Mesodermal cell (in vitro differentiated cells): ENCODE measurements around the gene RPS29.
A peak's percentile ranks its signal among the peaks of the same experiment; 100 is the strongest.
"Not testable (repeated sequence)": the region's sequence is repeated elsewhere in the genome, so short reads cannot be mapped to it uniquely, and the experiment has no call there.

ENCODE experiments used
- H3K27ac ChIP-seq: 2 replicates; pipeline ENCODE4 v1.7.0; 2013; ENCODE audit warnings: mild to moderate bottlenecking, low read depth, low read length, moderate library complexity; ENCODE audit not compliant: severe bottlenecking
- H3K36me3 ChIP-seq: 2 replicates; pipeline ENCODE4 v1.7.1; 2013; ENCODE audit warnings: mild to moderate bottlenecking, low read length, moderate library complexity; ENCODE audit not compliant: control insufficient read depth, insufficient read depth
- H3K4me1 ChIP-seq: one replicate; pipeline ENCODE4 v1.7.1; 2013; ENCODE audit warnings: mild to moderate bottlenecking, low read length; ENCODE audit not compliant: insufficient read depth, control insufficient read depth, poor library complexity, severe bottlenecking
- H3K4me3 ChIP-seq: 2 replicates; pipeline ENCODE4 v1.7.0; 2013; ENCODE audit warnings: low read length, control low read depth, mild to moderate bottlenecking; ENCODE audit not compliant: insufficient read depth, poor library complexity, severe bottlenecking; ENCODE audit errors: extremely low read depth
- H3K9me3 ChIP-seq: 2 replicates; pipeline ENCODE4 v1.7.1; 2013; ENCODE audit warnings: mild to moderate bottlenecking, low read length, moderate library complexity; ENCODE audit not compliant: control insufficient read depth
- WGBS, 2 experiments: methylation state at CpG; one replicate each; pipeline ENCODE4 v1.1.5; 2013; ENCODE audit warnings: missing lambda C conversion rate in 2 of 2; ENCODE audit not compliant: insufficient coverage in 2 of 2; 5-methylcytosine and 5-hydroxymethylcytosine counted together

RPS29 gene

DNA sequence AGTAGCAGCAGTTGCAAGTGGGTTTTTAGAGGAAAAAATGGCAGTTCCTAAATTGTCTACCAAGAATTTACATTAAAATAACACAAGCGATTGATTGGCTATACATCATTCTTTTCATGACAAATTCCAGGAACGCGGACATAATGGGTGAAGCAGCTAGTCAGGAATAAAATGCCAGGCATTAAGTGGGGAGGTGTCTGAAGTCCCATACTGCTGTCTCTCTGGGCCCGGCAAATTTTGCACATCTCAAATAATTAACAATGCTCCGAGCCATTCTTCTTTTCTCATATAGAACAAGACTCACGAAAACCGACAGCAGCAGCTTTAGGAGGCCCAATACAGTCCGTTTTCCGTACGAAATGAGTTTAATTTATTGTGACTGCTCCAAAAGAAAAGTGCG, 33.5 kb upstream of the RPS29 start:
- no peaks in the 10 kb centered on the region for H3K9me3 ChIP-seq
- WGBS, 2 experiments, result 0% methylated on average over 1 to 6 of the region's 11 CpGs
- peaks cover 45% of the 10 kb centered on the region for H3K36me3 ChIP-seq
- peak overlapping the region; percentile 91 for H3K4me3 ChIP-seq
- peak overlapping the region; percentile 97 for H3K27ac ChIP-seq
- H3K4me1 ChIP-seq, result peaks cover 6% of the 10 kb centered on the region

DNA sequence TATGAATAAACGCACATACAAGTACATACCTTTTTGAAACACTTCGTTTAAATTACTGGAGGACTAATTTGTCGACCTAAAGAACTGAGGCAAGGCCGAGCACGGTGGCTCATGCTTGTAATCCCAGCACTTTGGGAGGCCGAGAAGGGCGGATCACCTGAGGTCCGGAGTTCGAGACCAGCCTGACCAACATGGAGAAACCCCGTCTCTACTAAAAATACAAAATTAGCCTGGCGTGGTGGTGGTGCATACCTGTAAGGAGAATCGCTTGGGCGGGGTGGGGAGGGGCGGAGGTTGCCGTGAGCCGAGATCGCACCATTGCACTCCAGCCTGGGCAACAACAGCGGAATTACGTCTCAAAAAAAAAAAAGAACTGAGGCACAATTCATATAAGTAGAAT, 33.1 kb upstream of the RPS29 start:
- not testable (repeated sequence) for H3K4me1 ChIP-seq, H3K9me3 ChIP-seq
- Histone ChIP-seq H3K27ac (peak overlapping the region; percentile 97), H3K4me3 (peak overlapping the region; percentile 91), H3K36me3 (peaks cover 46% of the 10 kb centered on the region)
- WGBS, 2 experiments, result 70 to 74% methylated on average over 11 to 12 of the region's 19 CpGs

DNA sequence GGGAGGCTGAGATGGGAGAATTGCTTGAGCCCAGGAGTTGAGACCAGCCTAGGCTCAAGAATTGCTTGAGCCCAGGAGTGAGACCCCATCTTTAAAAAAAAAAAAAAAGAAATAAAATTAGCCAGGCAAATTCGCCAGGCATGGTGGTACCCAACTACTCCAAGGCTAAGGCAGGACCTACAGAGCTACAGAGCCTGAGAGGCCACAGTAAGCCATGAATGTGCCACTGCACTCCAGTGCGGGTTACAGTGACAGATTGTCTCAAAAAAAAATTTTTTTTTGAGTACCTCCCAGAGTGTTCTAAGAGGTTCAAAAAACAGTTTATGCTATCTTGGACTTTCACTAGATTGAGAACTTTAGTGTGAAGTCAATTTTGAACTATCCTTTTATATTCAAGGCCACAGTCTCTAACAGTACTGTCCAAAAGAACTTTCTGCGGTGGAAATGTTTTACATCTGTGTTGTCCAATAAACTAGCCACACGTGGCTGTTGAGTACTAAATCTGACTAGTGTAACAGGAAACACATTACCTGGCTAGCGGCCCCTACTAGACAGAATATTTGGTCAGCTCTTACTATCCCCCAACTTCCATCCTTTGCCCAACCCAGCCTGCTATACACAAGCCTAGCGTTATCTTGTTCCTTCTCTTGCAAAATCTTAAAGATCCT, 31.8 kb upstream of the RPS29 start:
- H3K36me3 ChIP-seq, result peaks cover 44% of the 10 kb centered on the region
- H3K4me3 ChIP-seq, result no peak overlapping the region
- 94 to 96% methylated on average over 2 to 6 of the region's 6 CpGs for WGBS, 2 experiments
- no peaks in the 10 kb centered on the region for H3K9me3 ChIP-seq
- peaks cover 6% of the 10 kb centered on the region for H3K4me1 ChIP-seq
- H3K27ac ChIP-seq, result no peak overlapping the region

DNA sequence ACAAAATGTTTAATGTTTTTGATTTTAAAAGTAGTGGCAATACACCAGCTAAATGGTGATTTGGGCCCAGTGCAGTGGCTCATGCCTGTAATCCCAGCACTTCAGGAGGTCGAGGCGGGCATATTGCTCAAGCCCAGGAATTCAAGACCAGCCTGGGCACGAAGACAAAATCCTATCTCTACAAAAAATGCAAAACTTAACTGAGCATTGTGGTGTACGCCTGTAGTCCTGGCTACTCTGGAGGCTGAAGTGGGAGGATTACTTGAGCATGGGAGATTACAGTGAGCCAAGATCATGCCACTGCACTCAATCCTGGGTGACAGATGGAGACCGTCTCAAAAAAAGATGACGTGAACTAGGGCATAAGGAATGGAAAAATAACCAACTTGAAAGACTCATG, 29.6 kb upstream of the RPS29 start:
- no peak overlapping the region for H3K27ac ChIP-seq
- H3K9me3 ChIP-seq, result no peaks in the 10 kb centered on the region
- no peak overlapping the region for H3K4me3 ChIP-seq
- 94 to 100% methylated on average over 3 to 4 of the region's 6 CpGs for WGBS, 2 experiments
- no peaks in the 10 kb centered on the region for H3K4me1 ChIP-seq
- H3K36me3 ChIP-seq, result peaks cover 43% of the 10 kb centered on the region

DNA sequence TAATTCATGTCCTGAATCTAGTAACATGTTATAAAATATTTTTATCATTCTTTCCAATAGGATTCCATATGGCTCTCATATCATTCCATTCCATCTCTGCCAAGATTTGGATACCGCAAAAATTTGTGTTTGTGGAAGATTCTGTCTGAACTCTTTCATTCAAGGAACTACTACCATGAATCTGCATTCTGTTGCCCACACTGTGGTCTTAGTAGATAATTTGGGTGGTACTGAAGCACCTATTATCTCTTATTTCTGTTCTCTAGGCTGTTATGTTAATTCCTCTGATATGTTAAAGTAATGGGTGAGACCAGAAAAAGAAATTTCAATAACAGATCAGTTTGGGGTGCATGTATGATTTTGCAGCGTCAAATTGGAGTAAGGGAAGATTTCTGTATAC, 28.0 kb upstream of the RPS29 start:
- Histone ChIP-seq H3K4me1 (no peaks in the 10 kb centered on the region), H3K27ac (no peak overlapping the region), H3K36me3 (peaks cover 49% of the 10 kb centered on the region), H3K9me3 (no peaks in the 10 kb centered on the region), H3K4me3 (no peak overlapping the region)
- no CpG with 5 or more reads among the region's 2 CpGs for WGBS, 2 experiments

DNA sequence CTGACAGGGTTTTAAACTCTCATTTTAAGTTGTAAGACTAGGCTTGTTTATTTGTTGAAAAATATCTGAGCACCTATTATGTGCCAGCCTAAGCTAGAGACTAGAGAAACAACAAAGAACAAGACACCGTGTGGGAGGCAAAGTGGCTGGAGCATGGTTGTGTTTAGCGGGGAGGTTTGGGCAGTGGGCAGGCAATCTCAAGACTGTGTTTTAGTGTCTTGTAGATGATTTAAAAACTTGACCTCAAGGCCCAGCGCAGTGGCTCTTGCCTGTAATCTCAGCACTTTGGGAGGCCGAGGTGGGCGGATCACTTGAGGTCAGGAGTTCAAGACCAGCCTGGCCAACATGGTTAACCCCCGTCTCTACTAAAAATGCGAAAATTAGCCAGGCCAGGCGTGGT, 26.5 kb upstream of the RPS29 start:
- no peak overlapping the region for H3K27ac ChIP-seq
- H3K9me3 ChIP-seq, result no peaks in the 10 kb centered on the region

DNA sequence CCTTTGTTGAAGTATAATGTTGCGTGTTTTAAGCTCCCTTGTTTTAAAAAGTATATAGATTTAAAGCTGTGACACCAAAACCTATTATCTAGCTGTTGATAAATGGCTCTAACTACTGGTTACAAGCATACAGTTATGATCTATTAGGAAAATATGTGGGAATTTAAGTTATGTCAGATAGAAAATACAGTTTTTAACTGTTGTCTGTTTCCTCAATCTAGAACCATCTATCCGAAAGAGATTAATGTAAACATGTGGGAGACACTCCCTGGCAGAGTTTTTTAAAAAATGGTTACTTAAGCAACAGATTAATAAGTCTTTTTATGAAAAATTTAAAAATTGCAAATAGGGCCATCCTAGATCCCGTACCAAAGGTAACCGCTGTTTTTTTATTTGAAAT, 26.1 kb upstream of the RPS29 start:
- Histone ChIP-seq H3K4me3 (no peak overlapping the region), H3K27ac (no peak overlapping the region), H3K9me3 (no peaks in the 10 kb centered on the region), H3K36me3 (peaks cover 47% of the 10 kb centered on the region), H3K4me1 (peaks cover 5% of the 10 kb centered on the region)
- WGBS, 2 experiments, result 100% methylated on average over 1 to 2 of the region's 4 CpGs

More for the DNA sequence above, 26.5 kb upstream of the RPS29 start:
- Histone ChIP-seq H3K36me3 (peaks cover 47% of the 10 kb centered on the region), H3K4me3 (no peak overlapping the region), H3K4me1 (peaks cover 5% of the 10 kb centered on the region)
- 93% methylated on average over 7 to 8 of the region's 8 CpGs for WGBS, 2 experiments

DNA sequence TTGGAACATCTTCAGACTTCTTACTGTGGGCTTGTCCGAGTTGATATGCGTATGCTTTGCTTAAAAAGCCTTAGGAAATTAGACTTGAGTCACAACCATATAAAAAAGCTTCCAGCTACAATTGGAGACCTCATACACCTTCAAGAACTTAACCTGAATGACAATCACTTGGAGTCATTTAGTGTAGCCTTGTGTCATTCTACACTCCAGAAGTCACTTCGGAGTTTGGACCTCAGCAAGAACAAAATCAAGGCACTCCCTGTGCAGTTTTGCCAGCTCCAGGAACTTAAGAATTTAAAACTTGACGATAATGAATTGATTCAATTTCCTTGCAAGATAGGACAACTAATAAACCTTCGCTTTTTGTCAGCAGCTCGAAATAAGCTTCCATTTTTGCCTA, 21.4 kb upstream of the RPS29 start:
- Histone ChIP-seq H3K4me3 (no peak overlapping the region), H3K27ac (no peak overlapping the region), H3K9me3 (no peaks in the 10 kb centered on the region), H3K4me1 (peaks cover 5% of the 10 kb centered on the region), H3K36me3 (peaks cover 64% of the 10 kb centered on the region)
- 81 to 90% methylated on average over 4 to 6 of the region's 6 CpGs for WGBS, 2 experiments

DNA sequence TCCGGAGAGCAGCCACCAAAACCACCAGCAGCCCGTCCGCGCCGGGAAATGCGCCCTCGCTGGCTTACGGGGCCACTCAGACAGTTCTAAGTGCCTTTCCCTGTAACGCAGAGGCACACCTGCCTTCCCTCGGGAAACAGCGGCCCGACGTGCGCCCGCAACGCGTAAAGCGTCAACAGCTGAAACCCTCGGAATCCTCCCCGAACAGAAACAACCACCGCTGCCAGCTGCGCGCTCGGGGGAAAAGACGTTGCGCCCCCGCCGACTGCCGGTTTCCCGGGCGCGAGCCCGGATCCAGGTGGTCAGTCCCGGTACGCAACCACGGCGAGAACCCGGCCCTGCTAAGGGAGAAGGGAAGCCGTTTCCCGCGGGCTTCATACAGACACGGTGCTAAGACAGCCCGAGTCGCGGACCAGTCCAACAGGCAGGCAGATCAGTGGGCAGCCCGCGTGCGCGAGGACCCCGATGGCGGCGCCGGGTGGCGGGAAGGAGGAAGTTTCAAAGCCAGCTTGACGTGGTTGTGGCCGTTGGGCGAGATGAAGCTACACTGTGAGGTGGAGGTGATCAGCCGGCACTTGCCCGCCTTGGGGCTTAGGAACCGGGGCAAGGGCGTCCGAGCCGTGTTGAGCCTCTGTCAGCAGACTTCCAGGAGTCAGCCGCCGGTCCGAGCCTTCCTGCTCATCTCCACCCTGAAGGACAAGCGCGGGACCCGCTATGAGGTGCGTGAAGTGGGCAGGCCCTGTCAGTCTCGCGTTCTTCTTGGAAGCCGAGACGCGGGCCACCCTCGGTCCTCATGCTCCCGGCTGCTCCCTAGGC, 12.5 kb upstream of the RPS29 start, which contains the start of gene LRR1:
Gene LRR1 (plus strand): TSS at position 456 of the 816 bp plus-strand sequence. CDS start 81 bp downstream, at position 537.
- Histone ChIP-seq H3K4me1 (peaks cover 4% of the 10 kb centered on the region), H3K4me3 (peak within 1 kb of the TSS; percentile 88), H3K36me3 (peaks cover 22% of the 10 kb centered on the region), H3K27ac (peak within 1 kb of the TSS; percentile 89), H3K9me3 (no peaks in the 10 kb centered on the region)
- 0% methylated on average over 48 to 75 of the region's 77 CpGs for WGBS, 2 experiments

DNA sequence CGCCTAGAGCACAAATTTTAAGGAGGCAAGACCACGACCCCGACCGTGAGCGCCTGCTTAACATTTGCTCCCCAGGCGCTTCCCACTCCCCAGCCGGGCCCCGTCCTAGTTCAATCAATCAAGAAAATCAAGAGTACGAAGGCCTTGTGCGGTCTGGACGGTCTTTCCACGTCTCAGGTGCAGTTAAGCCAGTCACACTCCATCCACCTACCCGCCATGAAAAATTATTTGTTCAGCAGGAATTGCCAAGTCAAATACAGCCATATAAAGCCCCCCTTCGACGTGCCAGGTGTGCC, 12.0 kb upstream of the RPS29 start:
- Histone ChIP-seq H3K4me1 (peaks cover 4% of the 10 kb centered on the region), H3K9me3 (no peaks in the 10 kb centered on the region), H3K36me3 (peaks cover 17% of the 10 kb centered on the region), H3K27ac (peak overlapping the region; percentile 89), H3K4me3 (peak overlapping the region; percentile 88)
- 0 to 1% methylated on average over 9 to 14 of the region's 15 CpGs for WGBS, 2 experiments
